ENCODE data around the gene NODAL.

NODAL gene

GRCh38 chr10:70481105-70481504 is 39.6 kb upstream of the NODAL start:
- TF ChIP-seq, protein P1, sequence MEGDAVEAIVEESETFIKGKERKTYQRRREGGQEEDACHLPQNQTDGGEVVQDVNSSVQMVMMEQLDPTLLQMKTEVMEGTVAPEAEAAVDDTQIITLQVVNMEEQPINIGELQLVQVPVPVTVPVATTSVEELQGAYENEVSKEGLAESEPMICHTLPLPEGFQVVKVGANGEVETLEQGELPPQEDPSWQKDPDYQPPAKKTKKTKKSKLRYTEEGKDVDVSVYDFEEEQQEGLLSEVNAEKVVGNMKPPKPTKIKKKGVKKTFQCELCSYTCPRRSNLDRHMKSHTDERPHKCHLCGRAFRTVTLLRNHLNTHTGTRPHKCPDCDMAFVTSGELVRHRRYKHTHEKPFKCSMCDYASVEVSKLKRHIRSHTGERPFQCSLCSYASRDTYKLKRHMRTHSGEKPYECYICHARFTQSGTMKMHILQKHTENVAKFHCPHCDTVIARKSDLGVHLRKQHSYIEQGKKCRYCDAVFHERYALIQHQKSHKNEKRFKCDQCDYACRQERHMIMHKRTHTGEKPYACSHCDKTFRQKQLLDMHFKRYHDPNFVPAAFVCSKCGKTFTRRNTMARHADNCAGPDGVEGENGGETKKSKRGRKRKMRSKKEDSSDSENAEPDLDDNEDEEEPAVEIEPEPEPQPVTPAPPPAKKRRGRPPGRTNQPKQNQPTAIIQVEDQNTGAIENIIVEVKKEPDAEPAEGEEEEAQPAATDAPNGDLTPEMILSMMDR (IDR thresholded peaks at IDR 0.05; ENCODE audit: control insufficient read depth, insufficient read depth, low read depth, low read length, missing control alignments): no peak
- no peak overlapping the region for H3K4me3 ChIP-seq (ENCODE audit: control insufficient read depth, low read depth, low read length)
- DNase-seq (ENCODE audit: low read depth): no peak

- TF ChIP-seq, protein P1 (IDR thresholded peaks at IDR 0.05; ENCODE audit: control insufficient read depth, insufficient read depth, low read depth, low read length, missing control alignments): no peak
- H3K4me3 ChIP-seq (ENCODE audit: control insufficient read depth, low read depth, low read length): no peak overlapping the region
- no peak for DNase-seq (ENCODE audit: low read depth)
Observed at GRCh38 chr10:70480239-70480861, 38.9 kb upstream of the NODAL start.

- H3K4me3 ChIP-seq (ENCODE audit: control insufficient read depth, low read depth, low read length): no peak overlapping the region
- no peak for DNase-seq (ENCODE audit: low read depth)
- TF ChIP-seq, protein P1 (IDR thresholded peaks at IDR 0.05; ENCODE audit: control insufficient read depth, insufficient read depth, low read depth, low read length, missing control alignments): no peak
Observed at GRCh38 chr10:70479626-70480238, 38.3 kb upstream of the NODAL start.

DNA sequence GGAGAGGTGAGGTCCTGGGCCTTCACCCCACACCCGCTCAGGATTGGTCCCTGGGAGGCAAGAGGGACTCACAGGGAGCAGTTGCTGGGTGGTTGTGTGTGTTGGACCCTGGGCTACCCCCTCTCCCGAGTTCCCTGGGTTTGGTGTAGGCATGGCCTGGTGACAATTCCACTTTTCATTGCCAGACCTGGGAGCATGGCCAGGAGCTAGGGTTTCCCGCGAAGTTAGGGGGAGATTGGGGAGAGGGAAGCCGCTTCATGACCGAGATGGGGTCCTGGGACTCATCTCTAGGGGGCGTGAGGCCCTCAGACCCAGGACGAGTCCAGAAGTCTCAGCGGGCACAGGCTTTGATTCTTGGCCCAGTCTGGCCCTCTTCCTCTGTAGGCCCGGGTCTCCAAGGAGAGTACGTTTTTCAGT is 37.7 kb upstream of the NODAL start:
- DNase-seq (ENCODE audit: low read depth): no peak
- TF ChIP-seq, protein P1 (IDR thresholded peaks at IDR 0.05; ENCODE audit: control insufficient read depth, insufficient read depth, low read depth, low read length, missing control alignments): no peak
- H3K4me3 ChIP-seq (ENCODE audit: control insufficient read depth, low read depth, low read length): no peak overlapping the region

DNA sequence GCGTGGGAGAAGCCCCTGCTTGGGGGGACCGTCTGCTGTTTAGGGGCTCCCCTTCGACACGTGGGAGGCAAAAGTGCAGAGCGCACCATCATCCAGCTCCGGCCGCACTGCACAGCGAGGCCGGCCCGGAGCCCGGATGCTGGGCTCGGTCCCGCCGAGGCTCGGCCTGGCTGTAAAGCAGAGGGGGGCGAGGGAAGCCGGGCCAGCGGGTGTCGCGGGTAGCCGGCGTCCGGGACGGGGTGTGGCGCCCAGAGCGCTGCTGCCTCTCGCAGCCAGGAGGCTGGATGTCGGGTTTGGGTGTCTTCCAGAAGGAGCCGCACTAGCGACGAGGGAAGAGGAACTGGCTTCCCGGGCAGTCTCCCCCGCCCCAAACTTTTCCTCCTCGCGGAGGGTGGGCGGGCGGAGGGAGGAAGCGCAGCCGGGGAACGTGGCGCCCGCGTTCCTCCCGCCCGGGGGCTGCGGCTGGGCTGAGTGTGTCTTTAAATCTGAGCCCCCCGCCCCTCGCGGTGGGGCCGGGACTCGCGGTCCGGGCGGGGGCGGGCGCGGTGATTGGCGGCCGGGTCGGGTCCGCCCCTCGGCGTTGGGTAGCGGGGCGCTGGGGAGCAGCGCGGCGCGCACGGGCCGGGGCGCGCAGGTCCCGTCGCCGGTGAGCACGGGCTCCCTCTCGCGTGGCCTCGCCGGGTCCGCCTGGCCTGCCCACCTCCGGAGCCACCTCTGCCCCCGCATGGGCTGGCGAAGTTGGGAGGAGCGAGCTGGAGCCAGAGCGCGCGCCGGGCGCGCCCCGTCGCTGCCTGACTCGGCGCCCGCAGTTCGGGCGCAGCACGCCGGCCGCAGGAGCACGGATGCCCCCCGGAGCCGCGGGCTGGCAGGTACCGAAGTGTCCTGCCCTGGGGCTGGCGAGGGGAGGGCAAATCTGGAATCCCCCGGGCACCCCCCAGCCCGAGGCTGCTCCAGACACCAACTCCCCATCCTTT is 37.0 kb upstream of the NODAL start, which contains the start of gene PALD1:
PALD1 (plus strand) TSS at position 577 of the 974 bp plus-strand sequence. CDS start 47,185 bp downstream, outside the sequence.
- no peak for DNase-seq (ENCODE audit: low read depth)
- TF ChIP-seq, protein P1 (IDR thresholded peaks at IDR 0.05; ENCODE audit: control insufficient read depth, insufficient read depth, low read depth, low read length, missing control alignments): no peak
- H3K4me3 ChIP-seq (ENCODE audit: control insufficient read depth, low read depth, low read length): peak within 1 kb of the TSS; percentile 41

DNA sequence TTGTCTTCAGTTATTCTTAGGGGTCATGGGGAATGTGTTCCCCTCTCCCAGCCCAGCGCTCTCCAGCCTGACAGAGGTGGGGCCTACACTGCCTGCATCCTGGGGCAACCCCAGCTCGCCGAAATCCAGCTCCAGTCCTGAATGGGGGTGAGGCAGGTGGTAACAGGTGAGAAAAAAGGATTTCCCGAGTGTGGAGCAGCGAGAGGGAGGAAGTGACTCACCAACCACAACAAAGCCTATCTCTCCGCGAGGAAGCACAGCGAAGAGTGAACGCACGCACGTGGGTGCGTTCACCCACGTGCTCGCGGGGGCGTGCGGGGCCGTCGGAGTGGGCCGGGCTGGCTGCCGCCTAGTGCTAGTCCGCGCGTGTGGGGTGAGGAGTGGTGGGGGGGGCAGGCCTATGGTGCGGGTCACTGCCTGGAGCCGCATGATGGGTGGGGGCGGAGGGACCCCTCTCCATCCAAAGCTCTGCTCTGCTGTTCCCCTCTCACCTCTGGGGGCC is 36.2 kb upstream of the NODAL start:
- TF ChIP-seq, protein P1 (IDR thresholded peaks at IDR 0.05; ENCODE audit: control insufficient read depth, insufficient read depth, low read depth, low read length, missing control alignments): no peak
- H3K4me3 ChIP-seq (ENCODE audit: control insufficient read depth, low read depth, low read length): no peak overlapping the region; the same call in 1 of the 2 replicates
- no peak for DNase-seq (ENCODE audit: low read depth)
